ENCODE measurements around the gene SUFU. TPM values are rescaled to one million over a fixed set of nuclear protein-coding genes. Genes with fewer than 3 reads are reported as not detected.

SUFU gene
- total and polyA plus RNA-seq, 2 of the 8 experiments (the other 6 are each of a cell fraction or from before 2014, with no cell fraction given): 7.0 to 10.8 TPM

- TF ChIP-seq TCF12 (IDR thresholded peaks at IDR 0.05; ENCODE audit: low read depth, low read length): no peak
- peak; percentile 95 for TF ChIP-seq JUND (IDR thresholded peaks at IDR 0.05; ENCODE audit: low read length)
Observed at GRCh38 chr10:102627736-102628293, 124.0 kb downstream of the SUFU start (continued).

Measured in H1 (cell line).